GM23338 (cell line): Measurements from ENCODE around the gene DOCK2. TPM values are rescaled to one million over a fixed set of nuclear protein-coding genes. Genes with fewer than 3 reads are reported as not detected.

Source experiments
- ATAC-seq: fragments of 200-7000 bp; cut with Tn5 transposase; 3 replicates; pipeline ENCODE4 v1.9.1; 2020
- DNase-seq: peaks from one replicate; pipeline ENCODE4 v3.0.0-alpha.2; 2015; ENCODE audit warnings: low spot score
- H2AFZ ChIP-seq: fragments of 200-600 bp; sonication (generic); 2 replicates; pipeline ENCODE4 v1.8.0; 2016; ENCODE audit warnings: antibody characterized with exemption, mild to moderate bottlenecking, moderate library complexity
- H3F3A ChIP-seq: fragments of 200-600 bp; sonication (generic); replicated peaks from 2 replicates; pipeline ENCODE4 v1.8.0; 2017; ENCODE audit warnings: antibody characterized with exemption, mixed run types, low read depth
- H3K27ac ChIP-seq: fragments of 200-600 bp; sonication (generic); 2 replicates; pipeline ENCODE4 v1.6.1; 2016; ENCODE audit warnings: low read depth
- H3K27me3 ChIP-seq: fragments of 200-600 bp; sonication (generic); 2 replicates; pipeline ENCODE4 v1.8.0; 2016; ENCODE audit warnings: mild to moderate bottlenecking, mixed run types, moderate library complexity; ENCODE audit not compliant: insufficient read depth
- H3K36me3 ChIP-seq: fragments of 200-600 bp; sonication (generic); 2 replicates; pipeline ENCODE4 v1.8.0; 2016; ENCODE audit warnings: mild to moderate bottlenecking; ENCODE audit not compliant: insufficient read depth
- H3K4me1 ChIP-seq: fragments of 200-600 bp; sonication (generic); 2 replicates; pipeline ENCODE4 v1.8.0; 2016; ENCODE audit warnings: mild to moderate bottlenecking, moderate library complexity; ENCODE audit not compliant: insufficient read depth
- H3K4me2 ChIP-seq: fragments of 200-600 bp; sonication (generic); 2 replicates; pipeline ENCODE4 v1.7.1; 2017; ENCODE audit warnings: mixed run types
- H3K4me3 ChIP-seq: fragments of 200-600 bp; sonication (generic); 2 replicates; pipeline ENCODE4 v1.6.1; 2016; ENCODE audit warnings: mixed run types
- H3K79me2 ChIP-seq: fragments of 200-600 bp; sonication (generic); replicated peaks from 2 replicates; pipeline ENCODE4 v1.8.0; 2017; ENCODE audit warnings: mild to moderate bottlenecking; ENCODE audit not compliant: insufficient read depth
- H3K9me2 ChIP-seq: fragments of 200-600 bp; sonication (generic); 2 replicates; pipeline ENCODE4 v1.8.0; 2017; ENCODE audit not compliant: insufficient read depth
- H4K20me1 ChIP-seq: fragments of 200-600 bp; sonication (generic); replicated peaks from 2 replicates; pipeline ENCODE4 v1.8.0; 2017; ENCODE audit warnings: mild to moderate bottlenecking; ENCODE audit not compliant: insufficient read depth
- H3K27ac Mint-ChIP-seq: 2 replicates; pipeline ENCODE4 v1.8.0; 2020; ENCODE audit warnings: inconsistent platforms, mild to moderate bottlenecking, moderate library complexity, mixed read lengths
- H3K27me3 Mint-ChIP-seq: 3 replicates; pipeline ENCODE4 v1.8.0; 2022; ENCODE audit warnings: low read depth, mild to moderate bottlenecking, moderate library complexity, mixed read lengths, inconsistent platforms; ENCODE audit not compliant: insufficient read depth, poor library complexity
- H3K36me3 Mint-ChIP-seq: 3 replicates; pipeline ENCODE4 v1.8.0; 2021; ENCODE audit warnings: low read depth, mild to moderate bottlenecking, inconsistent platforms, moderate library complexity, mixed read lengths
- H3K4me1 Mint-ChIP-seq: 3 replicates; pipeline ENCODE4 v1.8.0; 2020; ENCODE audit warnings: mild to moderate bottlenecking, inconsistent platforms, mixed read lengths
- H3K4me3 Mint-ChIP-seq: 3 replicates; pipeline ENCODE4 v1.8.0; 2021; ENCODE audit warnings: moderate library complexity, mild to moderate bottlenecking, inconsistent platforms, mixed read lengths
- H3K9me3 Mint-ChIP-seq: 3 replicates; pipeline ENCODE4 v1.8.0; 2020; ENCODE audit warnings: moderate library complexity, mild to moderate bottlenecking, inconsistent platforms, mixed read lengths
- CTCF ChIP-seq, 2 experiments: fragments of 200-600 bp in 1 of 2; sonication (generic) in 1 of 2; conservative IDR thresholded peaks; 2 replicates each; pipeline versions ENCODE4 v1.5.1 to v1.6.1; 2016 to 2017; ENCODE audit warnings: antibody characterized with exemption in 2 of 2, low read depth in 2 of 2, mild to moderate bottlenecking in 2 of 2, moderate library complexity in 1 of 2
- EZH2 ChIP-seq: fragments of 200-600 bp; sonication (generic); IDR thresholded peaks from one replicate; pipeline ENCODE4 v1.8.0; 2017; ENCODE audit warnings: antibody characterized with exemption, mild to moderate bottlenecking, low read depth; ENCODE audit not compliant: unreplicated experiment
- EZH2phosphoT487 ChIP-seq: fragments of 200-600 bp; sonication (generic); IDR thresholded peaks from one replicate; pipeline ENCODE4 v1.8.1; 2018; ENCODE audit warnings: antibody characterized with exemption; ENCODE audit not compliant: unreplicated experiment
- POLR2AphosphoS5 ChIP-seq: IDR thresholded peaks from 2 replicates; pipeline ENCODE4 v1.6.1; 2016; ENCODE audit warnings: antibody characterized with exemption, low read depth
- STAT1 ChIP-seq: IDR thresholded peaks from one replicate; pipeline ENCODE4 v1.6.1; 2016; ENCODE audit warnings: antibody characterized with exemption; ENCODE audit not compliant: unreplicated experiment
- ZNF114 ChIP-seq: fragments of 250-450 bp; sonication (Bioruptor Pico); IDR thresholded peaks from 2 replicates; pipeline ENCODE4 v1.5.0; 2020; ENCODE audit warnings: mild to moderate bottlenecking, moderate library complexity
- ZNF331 ChIP-seq: fragments of 250-450 bp; sonication (Bioruptor Pico); IDR thresholded peaks from 2 replicates; pipeline ENCODE4 v1.5.0; 2020; ENCODE audit warnings: low read depth, mild to moderate bottlenecking, moderate library complexity
- ZNF462 ChIP-seq: fragments of 250-450 bp; sonication (Bioruptor Pico); IDR thresholded peaks from 2 replicates; pipeline ENCODE4 v1.5.0; 2020; ENCODE audit warnings: mild to moderate bottlenecking, moderate library complexity
- polyA plus RNA-seq: library from polyadenylated mRNA; unstranded; fragments of >200 nt; fragmentation: Nextera tagmentation; extraction: Ambion mirVana; gene quantifications from 2 replicates; pipeline ENCODE4 v1.2.1, GENCODE V29; 2016
- total RNA-seq: library from RNA; depleted of rRNA; stranded (reverse); fragments of >200 nt; shearing (Covaris generic); gene quantifications from 2 replicates; pipeline ENCODE4 v1.2.3, GENCODE V29; 2014

Gene DOCK2
- total and polyA plus RNA-seq, 2 experiments from 2014 or later, result 3.7 to 9.4 TPM

GRCh38 chr5:169956756-169957155, 319.7 kb downstream of the DOCK2 start (continued):
- TF ChIP-seq ZNF462 (CRISPR knock-in tag) (no peak), POLR2AphosphoS5 (no peak), ZNF114 (CRISPR knock-in tag) (no peak), STAT1 (no peak), EZH2phosphoT487 (no peak), ZNF331 (no peak)

DNA sequence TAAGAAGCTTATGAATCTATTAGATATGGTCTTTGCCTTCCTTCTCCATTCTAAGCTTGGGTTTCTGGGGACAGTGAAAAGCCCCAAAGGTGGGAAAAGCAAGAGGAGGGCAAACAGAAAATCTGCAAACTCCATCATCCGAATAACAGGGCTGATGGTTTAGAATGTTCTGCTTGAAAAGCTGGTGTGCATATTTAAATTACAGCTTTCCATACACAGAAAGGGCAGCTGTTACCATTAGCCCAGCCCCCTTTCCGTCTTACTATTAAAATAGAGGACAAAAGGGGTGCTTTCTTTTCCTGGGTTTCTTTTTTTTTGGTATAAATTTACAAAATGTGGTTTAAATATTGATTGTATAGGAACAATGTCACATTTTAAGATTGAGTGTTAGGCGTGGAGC, 321.2 kb downstream of the DOCK2 start:
- Histone ChIP-seq H3F3A (no peaks in the 10 kb centered on the region), H3K27ac (no peak overlapping the region), H3K36me3 (no peaks in the 10 kb centered on the region), H2AFZ (peak overlapping the region; percentile 38; the same call in 1 of the 2 replicates), H4K20me1 (no peaks in the 10 kb centered on the region), H3K4me3 (no peak overlapping the region), H3K4me2 (peak overlapping the region; percentile 51), H3K27me3 (no peaks in the 10 kb centered on the region), H3K4me1 (peaks cover 14% of the 10 kb centered on the region), H3K9me2 (no peaks in the 10 kb centered on the region), H3K79me2 (no peaks in the 10 kb centered on the region)
- H3K4me3 Mint-ChIP-seq, result no peak overlapping the region
- H3K27ac Mint-ChIP-seq, result no peak overlapping the region
- ATAC-seq (no peak), DNase-seq (no peak)
- H3K9me3 Mint-ChIP-seq, result no peaks in the 10 kb centered on the region
- H3K27me3 Mint-ChIP-seq, result peaks cover 4% of the 10 kb centered on the region
- H3K4me1 Mint-ChIP-seq, result peaks cover 12% of the 10 kb centered on the region
- no peaks in the 10 kb centered on the region for H3K36me3 Mint-ChIP-seq
- TF ChIP-seq CTCF (conservative IDR thresholded peaks at IDR 0.05; ENCODE audit: low read depth in 2 of 2) (no peak), POLR2AphosphoS5 (no peak), ZNF462 (CRISPR knock-in tag) (no peak), STAT1 (no peak), EZH2phosphoT487 (no peak), EZH2 (no peak)
